Stimulated activated CD8-positive, alpha-beta memory T cell treated with anti-CD3 and anti-CD28 coated beads, Interleukin-4, amount 100 ng/mL, for 1 hour (primary cell): ENCODE measurements around the gene CARHSP1.
"Not testable (repeated sequence)": the region's sequence is repeated elsewhere in the genome, so short reads cannot be mapped to it uniquely, and the experiment has no call there.

ENCODE experiments used
- DNase-seq, 2 donors: peaks; one replicate each; pipeline ENCODE4 v3.0.0-alpha.2; 2020; ENCODE audit warnings: low read depth in 2 of 2, low spot score in 1 of 2

CARHSP1 gene

DNA sequence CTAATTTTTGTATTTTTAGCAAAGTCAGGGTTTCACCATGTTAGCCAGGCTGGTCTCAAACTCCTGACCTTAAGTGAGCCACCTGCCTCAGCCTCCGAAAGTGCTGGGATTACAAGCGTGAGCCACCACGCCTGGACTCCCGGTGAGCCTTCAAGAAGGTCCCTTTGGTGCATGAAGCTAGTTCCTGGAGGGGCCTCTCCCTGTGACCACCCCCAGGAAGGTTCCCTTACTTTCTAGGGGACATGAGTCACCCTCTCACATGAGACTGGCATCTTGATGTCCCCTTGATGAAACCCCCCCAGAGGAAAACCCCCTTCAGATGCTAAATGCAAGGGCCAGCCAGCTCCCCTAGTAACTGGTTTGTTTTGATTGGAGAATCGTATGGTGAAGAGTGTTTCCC is 12.8 kb downstream of the CARHSP1 start:
- DNase-seq = no peak

DNA sequence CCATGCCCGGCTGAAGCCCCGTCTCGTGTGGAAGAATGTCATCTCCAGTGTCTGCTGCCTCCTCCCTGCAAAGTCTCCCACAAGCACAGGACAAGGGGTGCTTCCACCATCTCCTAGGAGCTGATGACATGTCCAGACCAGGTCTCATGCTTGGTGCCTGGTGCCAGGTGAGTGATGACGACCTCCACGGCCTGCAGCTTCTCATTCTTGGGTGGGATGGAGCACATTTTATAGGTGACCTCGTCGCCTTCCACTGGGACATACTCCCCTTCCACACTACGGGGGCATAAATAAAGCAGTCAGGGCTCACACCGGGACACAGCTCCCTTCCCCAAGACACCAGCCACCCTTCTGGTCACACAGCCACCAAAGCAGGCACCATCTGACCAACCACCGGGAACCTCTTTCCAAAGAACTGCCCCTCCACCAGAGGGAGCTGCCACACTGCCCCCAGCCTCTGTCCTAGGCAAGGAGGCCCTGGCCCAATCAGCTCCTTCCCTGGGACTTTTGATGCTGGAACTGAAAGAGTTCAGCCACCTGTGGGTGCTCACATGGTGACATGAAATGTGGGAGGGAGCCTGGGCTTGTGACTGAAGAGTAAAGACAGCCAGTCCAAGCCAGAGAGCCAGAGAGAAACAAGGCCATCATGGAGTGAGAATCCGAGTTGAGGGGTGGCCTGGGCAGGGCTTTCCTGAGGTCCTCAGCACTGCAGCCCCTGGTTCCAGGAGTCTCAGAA is 13.6 kb downstream of the CARHSP1 start:
- DNase-seq = no peak

DNA sequence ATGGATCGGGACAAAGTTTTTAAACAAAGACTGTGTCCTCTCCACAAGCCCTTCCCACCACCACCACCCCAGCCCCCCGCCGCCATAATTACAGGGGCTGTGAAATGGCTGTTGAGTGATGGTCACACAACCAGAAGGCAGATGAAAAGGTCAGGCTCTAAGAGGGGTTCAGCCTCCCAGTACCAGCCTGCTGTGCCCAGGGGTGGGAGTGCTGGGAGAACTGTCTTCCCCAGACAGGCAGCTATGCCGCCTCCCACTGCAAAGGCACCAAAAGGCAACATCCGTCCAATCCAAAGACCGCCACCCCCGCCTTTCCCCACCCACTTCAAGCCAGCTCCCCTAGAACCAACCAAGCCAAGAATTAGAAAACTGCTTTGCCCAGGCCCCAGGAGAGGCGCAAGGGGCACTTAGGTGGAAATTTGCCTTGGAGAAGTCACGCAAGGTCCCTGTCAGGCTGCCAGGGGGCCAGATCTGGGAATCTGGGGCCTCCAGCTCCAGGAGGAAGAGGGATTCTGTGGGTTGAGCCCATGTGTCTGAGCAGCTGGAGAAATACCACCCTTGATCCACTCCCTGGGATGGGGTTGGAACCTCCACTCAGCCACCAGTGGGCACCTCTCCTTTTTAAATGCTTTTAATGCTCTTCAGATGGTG is 14.4 kb downstream of the CARHSP1 start:
- DNase-seq = no peak

DNA sequence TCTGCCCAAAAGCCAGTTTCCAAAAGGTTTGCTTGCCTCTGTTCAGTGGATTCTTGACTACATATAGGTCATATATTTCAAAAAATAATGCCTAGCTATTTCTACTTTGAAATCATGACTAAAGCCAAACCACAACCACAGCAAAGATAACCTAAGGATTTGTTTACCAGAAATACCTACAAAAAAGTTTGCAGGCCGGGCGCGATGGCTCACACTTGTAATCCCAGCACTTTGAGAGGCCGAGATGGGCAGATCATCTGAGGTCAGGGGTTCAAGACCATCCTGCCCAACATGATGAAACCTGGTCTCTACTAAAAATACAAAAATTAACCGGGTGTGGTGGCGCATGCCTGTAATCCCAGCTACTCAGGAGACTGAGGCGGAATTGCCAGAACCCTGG is 15.2 kb downstream of the CARHSP1 start:
- no peak for DNase-seq

DNA sequence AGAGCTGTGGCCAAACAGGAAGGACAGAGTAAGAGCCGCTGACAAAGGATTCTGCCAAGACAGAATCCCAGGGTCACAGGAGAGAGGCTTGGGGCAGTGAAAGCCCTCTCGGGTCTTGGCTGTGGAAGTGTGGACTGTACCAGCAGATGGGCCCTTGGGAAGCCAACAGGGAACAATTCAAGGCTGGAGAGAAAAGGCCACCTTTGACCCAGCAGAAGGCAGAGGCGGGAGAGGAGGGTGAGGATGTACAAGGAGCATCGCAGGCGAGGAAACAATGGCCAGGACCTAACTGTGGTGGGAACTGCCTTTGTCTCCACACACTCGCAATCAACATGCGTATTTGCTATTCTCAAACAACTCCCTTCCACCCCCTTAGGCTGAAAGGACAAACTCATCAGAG is 15.7 kb downstream of the CARHSP1 start:
- DNase-seq = no peak

DNA sequence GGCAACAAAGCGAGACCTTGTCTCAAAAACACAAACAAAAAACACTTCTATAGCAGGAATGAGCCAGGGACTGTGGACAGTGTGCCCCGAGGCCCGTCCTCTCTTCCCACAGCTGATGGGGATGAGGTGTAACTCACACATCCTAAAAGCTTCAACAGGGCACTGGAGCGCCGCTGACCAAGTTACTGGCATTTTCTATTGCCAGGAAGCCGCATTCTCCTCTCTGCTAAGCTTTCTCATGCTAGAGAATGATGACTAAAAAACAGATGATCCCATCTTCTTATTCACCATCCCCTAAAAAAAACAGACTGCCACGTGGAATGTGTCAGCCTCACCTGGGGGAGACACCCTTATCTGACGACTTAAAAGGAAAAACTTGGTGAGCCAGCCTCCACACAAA is 16.3 kb downstream of the CARHSP1 start:
- DNase-seq = no peak

DNA sequence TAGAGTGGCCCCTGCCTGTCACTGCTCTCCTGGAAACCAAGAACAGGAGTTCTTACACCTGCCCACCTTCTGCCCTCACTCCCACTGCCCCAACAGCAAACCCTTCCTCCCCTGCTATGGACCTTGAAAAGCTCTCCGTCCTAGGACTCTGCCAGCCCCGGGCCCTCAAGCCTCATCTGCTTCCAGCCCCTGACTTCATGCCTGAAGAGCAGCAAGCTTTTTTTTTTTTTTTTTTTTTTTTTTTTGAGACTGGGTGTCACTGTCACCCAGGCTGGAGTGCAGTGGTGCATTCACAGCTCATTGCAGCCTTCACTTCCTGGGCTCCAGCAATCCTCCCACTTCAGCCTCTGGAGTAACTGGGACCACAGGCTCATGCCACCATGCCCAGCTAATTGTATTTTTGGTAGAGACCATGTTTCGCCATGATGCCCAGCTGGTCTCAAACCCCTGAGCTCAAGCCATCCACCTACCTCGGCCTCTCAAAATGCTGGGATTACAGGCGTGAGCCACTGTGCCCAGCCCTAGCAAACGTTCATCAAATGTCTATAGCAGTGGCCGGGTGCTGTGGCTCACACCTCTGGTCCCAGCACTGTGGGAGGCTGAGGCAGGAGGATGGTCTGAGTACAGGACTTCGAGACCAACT is 16.9 kb downstream of the CARHSP1 start:
- no peak for DNase-seq

DNA sequence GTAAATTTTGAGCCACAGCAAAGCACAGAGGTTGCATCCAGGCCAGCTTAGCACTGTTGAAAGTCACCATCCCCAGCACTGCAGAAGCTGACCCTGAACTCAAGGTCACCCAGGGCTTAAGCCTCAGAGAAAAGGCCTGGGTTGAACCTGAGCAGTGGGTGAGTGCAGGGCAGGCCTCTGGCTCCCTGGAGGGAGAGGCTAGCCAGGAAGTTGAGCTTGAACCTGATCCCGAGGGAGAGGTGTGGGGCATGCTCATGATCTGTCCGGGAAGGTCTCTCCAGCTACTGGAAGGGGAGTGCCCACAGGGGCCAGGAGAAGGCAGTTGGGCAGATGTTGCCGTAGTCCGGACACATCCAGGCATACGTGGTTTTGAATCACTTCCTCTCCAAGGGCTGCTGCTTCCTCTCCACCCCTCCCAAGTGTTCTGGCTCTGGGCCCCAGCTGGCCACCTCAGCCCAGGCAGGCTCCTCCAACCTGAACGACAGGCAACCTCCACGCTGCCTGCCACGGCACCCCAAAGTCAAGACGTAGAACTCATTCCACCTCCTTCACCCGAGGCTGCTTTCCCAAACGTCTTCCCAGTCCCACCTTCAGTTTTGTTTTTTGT is 18.4 kb downstream of the CARHSP1 start:
- DNase-seq = no peak

DNA sequence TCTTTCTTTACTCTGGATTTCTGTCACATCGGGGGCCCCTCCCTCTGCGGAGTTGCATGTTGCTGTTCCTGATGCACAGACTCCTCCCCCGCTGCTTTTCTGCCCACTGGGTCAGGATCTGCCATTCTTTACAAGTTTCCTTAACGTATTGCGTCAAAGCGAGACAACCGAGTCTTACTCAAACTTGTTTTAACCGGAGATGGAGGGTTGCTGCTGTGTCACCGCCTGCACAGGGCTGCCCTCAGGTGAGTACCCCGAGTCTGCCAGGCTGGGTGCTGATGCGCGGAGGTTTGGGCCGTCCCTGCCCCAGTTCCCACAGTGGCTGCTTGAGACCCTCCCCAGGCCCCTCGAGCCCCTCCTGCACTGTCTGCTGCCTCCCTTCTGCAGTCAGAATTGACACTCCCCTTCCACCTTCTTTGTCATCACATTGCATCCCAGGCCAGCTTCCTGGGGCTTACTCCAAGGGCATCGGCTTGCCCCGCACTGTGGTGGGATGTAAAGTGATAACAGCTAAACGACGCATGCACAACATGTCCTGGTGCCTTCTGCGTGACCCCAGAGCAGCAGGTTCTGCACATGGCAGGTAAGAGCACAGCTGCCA is 19.3 kb downstream of the CARHSP1 start:
- DNase-seq = no peak

DNA sequence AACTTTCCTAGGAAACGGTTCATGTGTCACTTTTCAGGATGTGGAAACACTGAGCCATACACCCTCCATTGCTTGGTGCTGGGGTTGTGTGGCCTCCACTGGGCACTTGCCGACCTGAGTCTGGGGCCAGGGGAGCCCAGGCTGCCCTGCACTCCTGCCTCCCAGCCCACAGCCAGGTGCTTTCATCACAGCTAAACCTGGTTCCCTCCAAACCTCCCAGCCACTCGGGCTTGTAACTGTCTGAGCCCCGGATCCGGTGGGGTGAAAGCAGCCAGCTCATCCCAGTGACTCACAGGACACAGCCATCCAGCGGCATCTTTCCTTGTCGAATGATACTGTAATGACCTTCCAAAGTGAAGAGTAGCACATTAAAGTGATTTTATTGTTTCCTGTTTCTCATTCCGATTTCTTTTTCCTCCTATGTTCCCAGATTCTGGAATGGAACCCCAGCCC is 19.8 kb downstream of the CARHSP1 start:
- DNase-seq = no peak

DNA sequence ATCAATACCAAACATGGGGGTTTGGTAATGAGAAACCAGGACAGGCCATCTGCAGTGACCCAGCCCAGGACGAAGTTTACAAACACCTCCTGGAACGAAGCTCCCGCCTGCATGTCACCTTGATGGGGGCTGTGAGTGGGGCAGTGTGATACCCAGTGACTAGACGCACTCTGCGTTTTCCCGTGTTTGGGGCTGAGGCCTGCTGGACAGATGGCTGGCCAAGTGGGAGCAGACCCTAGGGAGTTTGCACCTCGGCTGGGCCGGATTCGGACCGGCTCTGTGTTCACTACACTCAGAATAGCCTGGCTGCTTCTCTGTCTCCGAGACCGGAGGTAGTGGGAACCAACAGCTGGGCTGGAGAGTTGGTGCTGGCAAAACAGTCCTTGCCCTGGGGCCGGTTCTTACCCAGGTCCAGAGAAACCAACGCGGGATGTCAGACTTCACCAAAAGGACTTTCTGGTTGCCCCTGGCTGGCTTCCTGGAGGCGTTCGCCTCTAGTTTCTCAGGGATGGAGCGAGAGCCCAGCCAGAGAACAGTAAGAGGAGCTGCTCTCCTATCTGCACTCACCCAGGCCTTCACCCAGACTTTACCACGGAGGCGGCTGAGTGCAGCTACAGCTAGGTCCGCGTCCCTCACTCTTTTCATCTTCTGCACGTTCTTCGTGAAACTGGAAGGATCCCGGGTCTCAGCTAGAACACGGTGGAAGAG is 20.4 kb downstream of the CARHSP1 start:
- DNase-seq = no peak

DNA sequence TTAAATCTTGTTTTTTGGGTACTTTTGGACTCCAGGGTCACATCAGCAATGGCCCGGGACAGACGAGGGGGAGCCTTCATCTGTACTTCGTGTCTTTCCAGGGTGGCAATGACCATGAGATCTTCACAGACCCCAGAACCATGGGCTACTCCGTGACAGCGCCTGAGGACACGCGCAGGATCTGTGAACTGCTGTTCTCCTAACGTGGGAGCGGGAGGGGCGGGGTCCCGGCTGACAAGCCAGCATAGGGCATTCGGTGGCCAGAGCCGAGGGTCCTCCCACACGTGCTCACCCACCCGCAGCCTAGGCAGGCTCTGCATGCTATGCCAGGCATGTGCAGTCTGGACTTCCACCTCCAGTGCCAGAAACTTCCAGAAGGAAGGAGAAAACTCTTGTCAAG is 21.2 kb downstream of the CARHSP1 start:
- DNase-seq = no peak

DNA sequence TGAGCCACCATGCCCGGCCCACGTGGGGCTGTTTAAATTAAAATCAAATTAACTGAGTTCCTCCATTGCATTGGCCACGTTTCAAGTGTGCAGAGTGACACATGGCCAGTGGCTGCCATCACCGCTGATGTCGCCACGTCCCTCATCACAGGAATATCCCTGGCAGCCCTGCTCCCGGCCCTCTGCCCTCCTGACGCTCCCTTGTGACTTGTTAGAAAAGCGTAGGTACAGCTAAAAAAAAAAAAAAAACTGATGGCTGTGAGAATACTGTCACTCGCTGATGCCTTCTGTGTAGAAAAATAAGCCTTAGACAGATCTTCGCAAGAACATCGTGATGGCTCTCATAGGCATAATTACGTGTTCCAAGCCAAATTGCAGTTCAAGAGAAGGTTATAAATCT is 21.7 kb downstream of the CARHSP1 start:
- no peak for DNase-seq

DNA sequence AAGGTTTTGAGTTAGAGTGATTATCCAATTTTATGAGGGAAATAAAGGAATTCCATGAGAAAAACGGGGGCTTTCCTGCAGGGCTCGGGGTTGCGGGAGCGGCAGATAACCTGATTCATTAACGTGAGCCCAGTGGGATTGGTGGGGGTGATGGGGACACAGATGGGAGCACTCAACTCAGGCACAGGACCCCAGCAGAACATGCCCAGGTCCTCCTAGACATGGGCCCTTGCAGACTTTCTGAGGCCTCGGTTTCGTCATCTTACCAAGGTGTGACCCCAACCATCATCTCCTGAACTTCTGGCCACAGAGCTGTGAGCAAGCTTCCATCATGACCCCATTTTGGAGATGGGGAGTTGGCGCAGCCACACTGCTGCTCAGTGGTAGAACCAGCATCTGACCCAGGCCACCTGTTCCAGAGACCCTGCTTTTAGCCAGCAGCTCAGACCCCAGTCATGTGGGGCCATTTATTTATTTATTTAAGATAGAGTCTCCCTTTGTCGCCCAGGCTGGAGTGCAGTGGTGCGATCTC is 22.3 kb downstream of the CARHSP1 start:
- no peak for DNase-seq

DNA sequence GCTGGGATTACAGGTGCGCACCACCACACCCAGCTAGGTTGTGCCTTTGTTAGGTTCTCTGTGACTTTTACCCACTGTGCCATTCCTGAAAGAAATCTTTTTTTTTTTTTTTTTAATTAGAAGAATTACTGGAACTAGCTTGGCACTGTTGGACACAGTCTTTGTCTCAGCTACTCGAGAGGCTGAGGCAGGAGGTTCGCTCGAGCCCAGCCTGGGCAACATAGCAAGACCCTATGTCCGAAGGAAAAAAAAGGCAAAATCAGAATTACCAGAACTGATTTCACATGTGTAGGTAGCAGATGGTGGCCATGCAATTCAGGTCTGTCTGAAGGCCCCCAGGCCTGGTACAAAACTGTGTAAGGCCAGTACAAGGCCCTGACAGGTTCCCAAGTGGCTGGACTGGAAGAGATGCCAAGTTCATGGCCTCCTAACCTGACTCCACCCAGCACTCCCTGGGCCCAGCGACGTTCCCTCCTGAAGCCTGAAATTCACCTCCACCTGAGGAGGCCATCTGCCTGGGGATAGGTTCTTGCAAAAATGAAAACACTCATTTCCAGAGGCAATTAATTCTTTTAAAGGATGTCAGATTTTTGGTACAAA is 23.0 kb downstream of the CARHSP1 start:
- DNase-seq = no peak

DNA sequence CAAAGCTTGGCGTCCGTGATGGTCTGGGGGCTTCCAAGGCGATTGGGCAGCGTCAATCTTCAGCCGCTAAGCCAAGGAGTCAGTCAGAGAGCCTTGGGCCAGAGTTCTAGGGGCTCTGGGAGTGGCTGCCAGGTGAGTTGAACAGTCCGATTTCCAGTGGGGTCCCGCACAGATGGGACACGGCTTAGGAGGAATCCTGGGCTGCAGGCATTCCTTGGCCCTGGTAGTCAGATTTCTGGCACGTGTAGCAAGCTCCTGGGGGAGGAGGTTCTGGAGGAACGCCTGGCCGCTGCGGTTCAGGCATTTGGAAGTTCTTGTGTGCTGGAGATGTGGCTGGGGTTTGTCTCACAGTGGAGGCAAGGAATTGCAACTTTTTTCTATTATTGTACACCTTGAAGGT is 25.5 kb downstream of the CARHSP1 start:
- not testable (repeated sequence) for DNase-seq

DNA sequence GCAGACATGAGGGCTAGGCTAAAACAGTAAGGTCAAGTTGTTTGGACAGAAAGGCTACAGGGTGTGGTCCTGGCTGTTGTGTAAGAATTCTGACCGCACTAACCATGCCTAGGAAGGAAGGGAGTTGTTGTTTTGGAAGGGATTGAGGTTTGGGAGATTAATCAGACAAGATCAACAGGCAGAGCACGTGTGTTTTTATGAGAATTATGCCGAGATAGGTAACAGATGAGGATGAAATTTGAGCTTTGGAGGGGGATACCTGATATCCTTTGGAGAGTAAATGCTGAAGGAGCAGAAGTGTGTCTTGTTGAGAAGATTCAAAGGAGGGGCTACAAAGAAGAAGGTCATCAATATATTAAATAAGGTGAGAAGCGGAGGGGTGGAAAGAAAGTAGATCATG is 26.8 kb downstream of the CARHSP1 start:
- DNase-seq = not testable (repeated sequence)

DNA sequence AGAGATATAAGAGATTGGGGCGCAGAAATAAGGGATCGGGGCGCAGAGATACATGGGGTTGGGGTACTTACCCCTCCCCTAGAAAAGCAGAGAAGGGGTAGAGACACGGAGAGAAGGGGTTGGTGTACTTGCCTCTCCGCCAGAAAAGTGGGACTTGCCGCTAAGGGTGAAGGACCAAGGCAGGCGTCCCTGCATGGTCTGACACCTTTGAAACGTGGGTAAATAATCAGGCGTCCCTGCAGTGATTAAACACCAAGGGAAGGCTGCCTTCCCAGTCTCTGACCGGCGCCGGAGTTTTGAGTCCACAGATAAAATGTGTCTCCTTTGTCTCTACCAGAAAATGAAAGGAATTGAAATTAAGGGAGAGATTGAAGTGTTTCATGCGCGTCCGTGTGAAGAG is 31.2 kb downstream of the CARHSP1 start:
- not testable (repeated sequence) for DNase-seq

DNA sequence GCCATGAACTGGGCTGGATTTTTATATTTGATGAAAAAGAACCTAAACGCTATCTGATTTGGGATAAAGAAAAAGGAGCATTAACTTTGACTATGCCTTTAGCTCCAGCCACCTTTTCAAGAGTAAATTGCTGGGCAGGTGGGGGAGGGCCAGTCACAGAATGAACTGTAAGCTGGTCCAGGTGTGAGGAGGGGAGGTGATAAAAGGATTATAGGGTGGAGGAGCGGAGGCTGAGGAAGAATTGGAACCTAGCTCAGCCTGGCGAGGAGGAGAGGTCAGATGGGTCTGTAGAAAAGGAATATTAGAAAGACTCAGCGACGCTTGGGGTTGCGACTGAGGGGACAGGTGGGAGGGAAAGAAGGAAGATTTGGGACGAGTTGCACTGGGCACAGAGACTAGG is 32.0 kb downstream of the CARHSP1 start:
- not testable (repeated sequence) for DNase-seq

DNA sequence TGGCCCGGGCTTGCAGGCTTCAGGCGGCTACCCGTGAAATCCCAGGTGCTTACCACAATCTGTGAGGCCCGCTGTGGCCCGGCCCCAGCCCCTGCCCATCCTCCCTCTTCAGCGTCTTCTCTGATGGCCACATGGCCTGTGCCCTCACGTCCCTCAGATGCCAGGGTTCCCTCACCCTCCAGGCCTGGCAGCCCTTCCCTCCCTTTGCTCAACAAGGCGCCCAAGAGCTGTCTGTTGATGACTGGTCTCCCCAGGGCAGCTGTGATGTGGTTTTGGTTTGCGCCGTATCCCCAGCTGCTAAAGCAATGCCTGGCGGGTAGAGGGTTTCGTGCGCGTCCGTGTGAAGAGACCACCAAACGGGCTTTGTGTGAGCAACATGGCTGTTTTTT is 36.1 kb downstream of the CARHSP1 start:
- DNase-seq = no peak
